Vagina (tissue), 2 donors: ENCODE data around the gene CNN3. TPM values are rescaled to one million over a fixed set of nuclear protein-coding genes. Genes with fewer than 3 reads are reported as not detected.

Source experiments
- DNase-seq, 2 donors: peaks; one replicate each; pipeline ENCODE4 v3.0.0-alpha.2; 2017; ENCODE audit errors: extremely low spot score in 2 of 2
- H3K27ac ChIP-seq: fragments of 200-600 bp; sonication (generic); one replicate; pipeline ENCODE4 v1.5.1; 2019
- H3K27me3 ChIP-seq: fragments of 200-600 bp; sonication (generic); one replicate; pipeline ENCODE4 v1.5.1; 2019
- H3K36me3 ChIP-seq, 2 donors: fragments of 200-600 bp; sonication (generic); one replicate each; pipeline ENCODE4 v1.5.1; 2017 to 2019
- H3K4me1 ChIP-seq: fragments of 200-600 bp; sonication (generic); one replicate; pipeline ENCODE4 v1.5.1; 2019
- H3K4me3 ChIP-seq, 2 donors: fragments of 200-600 bp; sonication (generic); 1 replicate in 1 of 2; 2 replicates in 1 of 2; pipeline ENCODE4 v1.5.1; 2016 to 2019
- H3K9me3 ChIP-seq: fragments of 200-600 bp; sonication (generic); one replicate; pipeline ENCODE4 v1.5.1; 2019
- POLR2A ChIP-seq, 2 donors: fragments of 450-650 bp; IDR thresholded peaks; one replicate each; pipeline ENCODE4 v1.6.1; 2017; ENCODE audit warnings: antibody characterized with exemption in 2 of 2, mild to moderate bottlenecking in 2 of 2, moderate library complexity in 2 of 2
- POLR2AphosphoS5 ChIP-seq, 2 donors: sonication (generic); formaldehyde crosslinking; IDR thresholded peaks; one replicate each; pipeline ENCODE4 v1.9.0; 2017; ENCODE audit warnings: antibody characterized with exemption in 2 of 2, mild to moderate bottlenecking in 2 of 2, low read depth in 1 of 2; ENCODE audit not compliant: insufficient read depth in 1 of 2
- intact Hi-C: fragments of 100-400 bp; cut with DNase I; formaldehyde crosslinking; loops from one replicate; pipeline ENCODE4 v1.15.1; 2023
- total RNA-seq: library from RNA; depleted of rRNA; stranded (reverse); fragments of >200 nt; gene quantifications from one replicate; pipeline ENCODE4 v1.2.3, GENCODE V29; 2016
- TF ChIP-seq, protein P1 (sequence below), 3 experiments: fragments of 450-650 bp in 2 of 3; fragments of 200-600 bp in 1 of 3; sonication (generic) in 1 of 3; IDR thresholded peaks; one replicate each; pipeline ENCODE4 v1.5.1; 2017 to 2019; ENCODE audit warnings: antibody characterized with exemption in 3 of 3, mild to moderate bottlenecking in 2 of 3, moderate library complexity in 2 of 3

CNN3 gene
- total RNA-seq, 1 donor from 2014 or later = 250 TPM

DNA sequence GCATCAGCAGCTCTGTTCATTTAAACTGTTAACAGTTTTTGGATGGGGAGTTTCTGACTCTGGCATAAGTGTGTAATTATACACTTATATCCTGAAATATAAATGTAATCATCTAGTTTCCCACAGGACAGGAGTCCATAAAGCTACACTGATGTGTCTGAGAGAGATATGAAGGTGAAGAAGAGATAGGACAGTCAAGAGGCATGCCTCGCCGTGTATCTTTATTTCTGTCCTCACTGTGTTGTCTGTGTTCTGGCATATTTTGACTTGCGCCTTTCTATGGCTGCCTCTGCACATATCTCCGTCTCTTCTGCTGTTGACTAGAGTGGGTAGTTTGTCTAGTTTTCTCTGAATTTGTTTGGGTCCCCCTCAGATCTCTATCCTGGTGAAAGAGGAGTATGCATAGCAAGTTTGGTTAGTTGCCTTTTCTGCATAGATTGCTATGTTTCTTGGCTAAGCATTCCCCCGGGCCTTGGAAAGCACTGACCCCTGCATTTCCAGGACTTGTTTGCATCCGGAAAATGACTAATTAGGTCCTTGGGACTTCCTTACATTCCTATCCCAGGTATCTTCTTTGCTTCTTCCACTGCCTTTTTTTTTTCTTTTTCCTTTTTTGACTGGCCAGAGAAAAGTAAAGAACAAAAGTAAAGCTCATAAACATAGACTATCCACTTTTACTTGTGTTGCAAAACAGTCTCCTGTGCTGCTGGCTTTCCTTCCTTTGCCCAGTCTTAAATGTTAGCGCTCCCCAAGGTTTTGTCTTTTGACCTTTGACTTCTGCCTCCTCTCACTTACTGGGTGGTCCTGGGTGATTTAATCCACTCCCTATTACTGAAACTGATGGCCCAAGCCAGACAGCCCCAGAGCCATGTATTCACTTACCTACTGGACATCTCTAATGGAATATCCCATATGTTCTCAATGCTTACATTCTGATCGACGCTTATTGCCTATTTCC lies 27.6 kb upstream of the CNN3 start:
- peaks cover 55% of the 10 kb centered on the region for H3K4me1 ChIP-seq
- no peak for TF ChIP-seq POLR2A (IDR thresholded peaks at IDR 0.05)
- TF ChIP-seq POLR2AphosphoS5 (IDR thresholded peaks at IDR 0.05; ENCODE audit: insufficient read depth in 1 of 2, low read depth in 1 of 2) = no peak
- TF ChIP-seq, protein P1, sequence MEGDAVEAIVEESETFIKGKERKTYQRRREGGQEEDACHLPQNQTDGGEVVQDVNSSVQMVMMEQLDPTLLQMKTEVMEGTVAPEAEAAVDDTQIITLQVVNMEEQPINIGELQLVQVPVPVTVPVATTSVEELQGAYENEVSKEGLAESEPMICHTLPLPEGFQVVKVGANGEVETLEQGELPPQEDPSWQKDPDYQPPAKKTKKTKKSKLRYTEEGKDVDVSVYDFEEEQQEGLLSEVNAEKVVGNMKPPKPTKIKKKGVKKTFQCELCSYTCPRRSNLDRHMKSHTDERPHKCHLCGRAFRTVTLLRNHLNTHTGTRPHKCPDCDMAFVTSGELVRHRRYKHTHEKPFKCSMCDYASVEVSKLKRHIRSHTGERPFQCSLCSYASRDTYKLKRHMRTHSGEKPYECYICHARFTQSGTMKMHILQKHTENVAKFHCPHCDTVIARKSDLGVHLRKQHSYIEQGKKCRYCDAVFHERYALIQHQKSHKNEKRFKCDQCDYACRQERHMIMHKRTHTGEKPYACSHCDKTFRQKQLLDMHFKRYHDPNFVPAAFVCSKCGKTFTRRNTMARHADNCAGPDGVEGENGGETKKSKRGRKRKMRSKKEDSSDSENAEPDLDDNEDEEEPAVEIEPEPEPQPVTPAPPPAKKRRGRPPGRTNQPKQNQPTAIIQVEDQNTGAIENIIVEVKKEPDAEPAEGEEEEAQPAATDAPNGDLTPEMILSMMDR (IDR thresholded peaks at IDR 0.05) = no peak

DNA sequence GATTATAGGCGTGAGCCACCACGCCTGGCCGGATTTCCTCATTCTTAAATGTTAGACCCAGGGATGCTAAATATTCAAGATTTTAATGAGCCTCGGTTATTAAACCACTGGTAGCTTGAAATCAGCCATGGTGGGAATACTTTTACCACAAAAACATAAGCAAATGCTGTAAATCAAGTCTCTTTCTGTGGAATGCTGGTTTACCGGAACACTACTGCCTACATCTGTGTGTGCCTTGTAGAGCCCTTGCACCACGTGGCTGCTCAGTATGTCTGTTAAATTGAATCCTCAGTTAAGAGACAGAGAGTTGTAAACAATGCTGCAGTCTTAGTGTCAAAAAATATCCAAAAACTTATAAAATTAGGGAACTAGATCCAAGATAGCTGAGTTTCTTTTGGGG lies 26.8 kb upstream of the CNN3 start:
- Histone ChIP-seq H3K9me3 (no peaks in the 10 kb centered on the region), H3K4me1 (peaks cover 55% of the 10 kb centered on the region), H3K27ac (peak overlapping the region; percentile 57), H3K4me3 (no peak overlapping the region), H3K36me3 (no peaks in the 10 kb centered on the region), H3K27me3 (no peaks in the 10 kb centered on the region)
- intact Hi-C loops = no loop called here
- no peak for DNase-seq
- TF ChIP-seq, protein P1 (IDR thresholded peaks at IDR 0.05) = no peak
- no peak for TF ChIP-seq POLR2A (IDR thresholded peaks at IDR 0.05)
- TF ChIP-seq POLR2AphosphoS5 (IDR thresholded peaks at IDR 0.05; ENCODE audit: insufficient read depth in 1 of 2, low read depth in 1 of 2) = no peak

More for the DNA sequence above, 27.6 kb upstream of the CNN3 start:
- intact Hi-C loops = no loop called here
- H3K27ac ChIP-seq = peak overlapping the region; percentile 57
- no peak overlapping the region for H3K4me3 ChIP-seq
- H3K36me3 ChIP-seq = no peaks in the 10 kb centered on the region
- no peak for DNase-seq
- no peaks in the 10 kb centered on the region for H3K9me3 ChIP-seq
- no peaks in the 10 kb centered on the region for H3K27me3 ChIP-seq

DNA sequence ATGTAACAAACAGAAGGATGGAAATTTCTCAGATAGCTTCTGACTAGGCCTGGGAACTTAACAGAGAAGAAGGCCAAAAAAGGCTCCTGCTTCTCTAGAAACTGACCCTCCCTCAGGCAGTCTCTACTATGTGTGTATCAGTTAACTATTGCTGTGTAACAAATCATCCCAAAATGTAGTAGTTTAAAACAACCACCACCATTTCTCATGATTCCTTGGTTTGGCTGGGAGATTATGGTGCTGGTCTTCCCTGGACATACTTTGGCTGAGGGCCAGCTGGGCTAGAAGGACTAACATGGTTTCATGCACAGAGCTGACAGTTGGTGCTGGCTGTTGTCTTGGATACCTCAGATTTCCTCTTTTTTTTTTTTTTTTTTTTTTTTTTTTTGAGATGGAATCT lies 26.2 kb upstream of the CNN3 start:
- no peaks in the 10 kb centered on the region for H3K36me3 ChIP-seq
- H3K9me3 ChIP-seq = no peaks in the 10 kb centered on the region
- H3K4me1 ChIP-seq = peaks cover 55% of the 10 kb centered on the region
- H3K4me3 ChIP-seq = no peak overlapping the region
- no peak overlapping the region for H3K27ac ChIP-seq
- H3K27me3 ChIP-seq = no peaks in the 10 kb centered on the region
- TF ChIP-seq POLR2A (IDR thresholded peaks at IDR 0.05) = no peak
- DNase-seq = no peak
- intact Hi-C loops = no loop called here

DNA sequence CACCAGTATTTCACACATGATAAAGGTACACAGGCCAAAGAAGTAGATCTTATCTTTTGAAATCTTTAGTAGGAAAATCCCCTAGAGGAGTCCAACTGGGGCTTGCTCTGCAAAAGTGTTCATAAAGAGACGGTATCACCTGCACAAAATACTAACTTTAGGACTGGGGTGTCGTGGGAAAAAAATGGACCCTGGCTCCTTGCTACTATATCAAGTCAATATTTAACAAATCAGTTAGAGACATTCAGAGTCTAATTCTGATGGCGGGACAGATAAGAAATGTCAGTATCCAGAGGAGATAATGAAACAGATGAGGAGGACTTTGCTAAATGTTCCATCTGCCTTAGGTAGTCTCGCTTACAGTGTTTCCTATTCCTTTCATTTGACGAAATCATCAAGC lies 25.6 kb upstream of the CNN3 start:
- Histone ChIP-seq H3K36me3 (no peaks in the 10 kb centered on the region), H3K4me3 (no peak overlapping the region), H3K4me1 (peaks cover 55% of the 10 kb centered on the region), H3K27ac (no peak overlapping the region), H3K27me3 (no peaks in the 10 kb centered on the region), H3K9me3 (no peaks in the 10 kb centered on the region)
- DNase-seq = no peak
- intact Hi-C loops = no loop called here
- TF ChIP-seq, protein P1 (IDR thresholded peaks at IDR 0.05) = no peak
- TF ChIP-seq POLR2AphosphoS5 (IDR thresholded peaks at IDR 0.05; ENCODE audit: insufficient read depth in 1 of 2, low read depth in 1 of 2) = no peak
- TF ChIP-seq POLR2A (IDR thresholded peaks at IDR 0.05) = no peak

DNA sequence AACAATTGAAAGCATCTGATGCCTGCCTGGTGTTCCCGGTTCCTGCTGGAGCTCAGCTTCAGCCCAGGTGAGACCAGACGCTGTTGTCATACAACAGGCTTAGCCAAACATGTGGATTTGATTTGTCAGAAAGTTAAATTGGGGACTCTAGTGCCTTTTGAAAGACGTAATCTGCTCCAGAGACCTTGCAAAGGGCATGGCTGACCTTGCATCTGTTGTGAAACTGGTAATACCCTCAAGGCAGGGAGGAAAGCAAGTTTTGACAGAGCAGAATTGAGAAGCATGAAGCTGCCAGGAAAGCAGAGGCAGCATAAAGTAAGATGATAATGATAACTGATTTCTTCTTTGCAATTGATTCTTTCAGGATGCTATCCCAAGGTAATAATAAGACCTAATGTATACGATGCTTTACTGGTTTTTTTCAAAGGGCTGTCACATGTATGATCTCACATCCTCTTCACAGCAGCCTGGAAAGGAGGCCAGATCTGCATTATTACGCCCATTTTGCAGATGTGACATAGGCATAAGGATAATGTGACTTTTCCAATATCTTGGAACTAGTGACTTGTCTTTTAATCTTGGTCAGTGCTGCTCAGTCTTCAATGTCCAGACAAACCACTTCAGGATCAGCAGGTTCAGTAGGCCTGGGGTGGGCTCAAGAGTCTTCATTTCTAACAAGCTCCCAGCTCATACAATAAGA lies 24.7 kb upstream of the CNN3 start:
- intact Hi-C loops = no loop called here
- H3K4me1 ChIP-seq = peaks cover 54% of the 10 kb centered on the region
- no peaks in the 10 kb centered on the region for H3K36me3 ChIP-seq
- H3K27ac ChIP-seq = peak overlapping the region; percentile 4
- no peaks in the 10 kb centered on the region for H3K27me3 ChIP-seq
- TF ChIP-seq POLR2AphosphoS5 (IDR thresholded peaks at IDR 0.05; ENCODE audit: insufficient read depth in 1 of 2, low read depth in 1 of 2) = peak in 1 of 2 donors; percentile 47
- TF ChIP-seq, protein P1 (IDR thresholded peaks at IDR 0.05) = no peak
- no peak overlapping the region for H3K4me3 ChIP-seq
- no peaks in the 10 kb centered on the region for H3K9me3 ChIP-seq
- DNase-seq = no peak
